Muscle layer of duodenum (tissue), 2 donors: Measurements from ENCODE around the gene ZNF180.
"Not testable (repeated sequence)": the region's sequence is repeated elsewhere in the genome, so short reads cannot be mapped to it uniquely, and the experiment has no call there.

Experiments
- H3K27ac ChIP-seq: one replicate; pipeline ENCODE4 v1.7.0; 2013; ENCODE audit warnings: mild to moderate bottlenecking, low read length
- H3K27me3 ChIP-seq: one replicate; pipeline ENCODE4 v1.7.0; 2013; ENCODE audit warnings: low read depth, mild to moderate bottlenecking, control low read depth, low read length
- H3K36me3 ChIP-seq, 2 donors: one replicate each; pipeline ENCODE4 v1.7.0; 2013; ENCODE audit warnings: low read length in 2 of 2, control low read depth in 1 of 2, mild to moderate bottlenecking in 1 of 2; ENCODE audit not compliant: insufficient read depth in 2 of 2, control insufficient read depth in 1 of 2
- H3K4me1 ChIP-seq, 2 donors: one replicate each; pipeline ENCODE4 v1.7.0; 2013; ENCODE audit warnings: low read length in 2 of 2, mild to moderate bottlenecking in 2 of 2, control low read depth in 1 of 2, moderate library complexity in 1 of 2; ENCODE audit not compliant: insufficient read depth in 2 of 2, control insufficient read depth in 1 of 2
- H3K4me3 ChIP-seq, 2 donors: one replicate each; pipeline ENCODE4 v1.7.0; 2013; ENCODE audit warnings: low read length in 2 of 2, low read depth in 1 of 2, mild to moderate bottlenecking in 1 of 2
- H3K9me3 ChIP-seq, 2 donors: one replicate each; pipeline ENCODE4 v1.7.0; 2013; ENCODE audit warnings: low read length in 2 of 2, control low read depth in 1 of 2, mild to moderate bottlenecking in 1 of 2; ENCODE audit not compliant: control insufficient read depth in 1 of 2
- donor health status: healthy.

ZNF180 gene

DNA sequence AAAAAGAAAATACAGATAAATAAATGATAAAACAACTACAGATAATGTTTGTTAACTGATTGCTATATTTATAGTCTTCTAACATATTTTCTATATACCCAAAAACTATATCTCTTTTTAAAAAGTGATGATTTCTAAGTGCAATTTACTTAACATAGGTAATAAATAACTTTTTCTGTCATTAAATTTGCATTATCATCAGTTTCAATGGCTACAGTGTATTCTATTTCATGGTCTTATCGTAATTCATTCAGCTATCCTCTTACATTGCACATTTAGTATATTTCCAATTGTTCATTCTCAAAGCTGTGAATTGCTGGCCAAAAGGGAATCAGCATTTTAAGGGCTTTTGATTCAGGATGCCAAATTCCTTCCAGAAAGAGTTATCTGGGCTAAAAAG, 3.6 kb downstream of the ZNF180 start:
- H3K36me3 ChIP-seq: peaks cover 41 to 69% of the 10 kb centered on the region in 2 donors
- H3K4me3 ChIP-seq: peak overlapping the region; percentile 18 to 42
- H3K27me3 ChIP-seq: no peaks in the 10 kb centered on the region
- H3K9me3 ChIP-seq: peaks cover 52 to 68% of the 10 kb centered on the region in 2 donors
- H3K4me1 ChIP-seq: peaks cover 5 to 19% of the 10 kb centered on the region in 2 donors
- H3K27ac ChIP-seq: no peak overlapping the region

- Histone ChIP-seq H3K9me3 (peaks cover 90 to 100% of the 10 kb centered on the region in 2 donors), H3K36me3 (peaks cover 45 to 76% of the 10 kb centered on the region in 2 donors), H3K4me3 (peak overlapping the region; percentile 22 to 72), H3K27ac (no peak overlapping the region), H3K4me1 (no peaks in the 10 kb centered on the region), H3K27me3 (no peaks in the 10 kb centered on the region)
Observed at GRCh38 chr19:44476559-44477408, 23.5 kb downstream of the ZNF180 start.

DNA sequence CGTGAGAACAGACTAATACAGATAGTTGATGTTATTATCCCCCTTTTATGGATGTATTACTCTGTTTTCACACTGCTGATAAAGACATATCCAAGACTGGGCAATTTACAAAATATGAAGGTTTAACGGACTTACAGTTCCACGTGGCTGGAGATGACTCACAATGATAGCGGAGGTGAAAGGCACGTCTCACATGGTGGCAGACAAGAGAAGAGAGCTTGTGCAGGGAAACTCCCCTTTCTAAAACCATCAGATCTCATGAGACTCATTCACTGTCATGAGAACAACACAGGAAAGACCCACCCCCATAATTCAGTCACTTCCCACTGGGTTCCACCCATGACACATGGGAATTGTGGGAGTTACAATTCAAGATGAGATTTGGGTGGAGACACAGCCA, 31.6 kb downstream of the ZNF180 start:
- H3K27ac ChIP-seq, H3K4me1 ChIP-seq, H3K27me3 ChIP-seq, H3K36me3 ChIP-seq: not testable (repeated sequence)
- peaks cover 29 to 88% of the 10 kb centered on the region in 2 donors for H3K9me3 ChIP-seq
- peak overlapping the region in 1 of 2 donors; percentile 43 for H3K4me3 ChIP-seq

DNA sequence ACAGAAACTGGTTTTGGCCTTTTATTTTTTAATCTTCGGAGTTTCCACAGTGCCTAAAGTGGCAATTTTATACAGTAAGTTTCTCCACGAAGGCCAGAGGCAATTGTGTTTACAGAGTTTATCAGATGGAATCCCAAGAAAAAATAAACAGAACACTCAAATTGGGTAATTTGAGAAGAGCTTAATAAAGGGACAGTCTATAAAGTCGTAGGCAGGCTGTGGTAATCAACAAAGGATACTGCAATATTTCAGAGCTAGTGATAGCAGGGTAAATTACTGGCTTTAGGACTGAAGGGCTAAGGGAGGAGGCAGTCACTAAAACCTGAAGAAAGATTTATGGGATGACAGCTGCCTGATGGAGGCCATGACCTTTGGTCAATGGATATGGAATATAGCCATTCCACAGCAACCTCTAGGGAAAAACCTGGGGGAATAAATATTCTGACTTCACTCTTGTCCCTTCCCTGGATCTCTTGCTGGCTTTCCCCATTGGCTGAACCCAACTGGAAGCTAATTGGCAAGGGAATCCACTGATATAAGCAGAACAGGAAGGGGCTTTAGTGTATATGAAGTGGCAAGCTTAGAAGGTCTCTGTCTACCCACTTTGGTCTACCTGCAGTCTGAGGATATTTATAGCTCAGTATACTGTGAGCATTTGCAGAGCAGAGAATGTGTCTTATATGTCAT, 37.6 kb downstream of the ZNF180 start:
- not testable (repeated sequence) for H3K27ac ChIP-seq
- peaks cover 6 to 57% of the 10 kb centered on the region in 2 donors for H3K9me3 ChIP-seq

DNA sequence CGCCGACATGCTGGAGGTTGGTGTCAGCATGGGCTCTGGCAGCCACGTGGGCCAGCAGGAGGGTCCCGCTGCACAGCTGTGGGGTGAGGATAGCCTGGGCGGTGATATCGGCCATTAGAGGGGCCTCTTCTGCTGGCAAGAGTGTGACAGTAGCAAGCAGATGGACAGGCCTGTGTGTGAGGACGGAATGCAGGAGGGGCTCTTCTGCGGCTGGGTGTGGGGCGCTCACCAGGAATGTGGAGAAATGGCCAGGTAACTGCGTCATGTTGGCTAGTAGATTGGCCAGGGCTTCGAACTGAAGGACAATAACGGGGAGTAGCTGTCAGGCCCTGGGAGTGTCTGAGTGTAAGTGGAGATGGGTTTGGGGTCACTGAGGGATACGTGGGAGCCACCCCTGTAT, 44.3 kb downstream of the ZNF180 start:
- not testable (repeated sequence) for H3K36me3 ChIP-seq, H3K4me1 ChIP-seq, H3K27ac ChIP-seq, H3K27me3 ChIP-seq, H3K4me3 ChIP-seq
- H3K9me3 ChIP-seq: peaks cover 0 to 56% of the 10 kb centered on the region in 2 donors

More for the DNA sequence above, 37.6 kb downstream of the ZNF180 start:
- not testable (repeated sequence) for H3K36me3 ChIP-seq, H3K4me1 ChIP-seq, H3K27me3 ChIP-seq
- peak overlapping the region in 1 of 2 donors; percentile 42 for H3K4me3 ChIP-seq

GRCh38 chr19:44455100-44455499, 45.2 kb downstream of the ZNF180 start:
- no peak overlapping the region for H3K27ac ChIP-seq
- no peaks in the 10 kb centered on the region for H3K27me3 ChIP-seq
- no peak overlapping the region for H3K4me3 ChIP-seq
- H3K9me3 ChIP-seq: peaks cover 0 to 56% of the 10 kb centered on the region in 2 donors
- H3K4me1 ChIP-seq: no peaks in the 10 kb centered on the region
- H3K36me3 ChIP-seq: no peaks in the 10 kb centered on the region

DNA sequence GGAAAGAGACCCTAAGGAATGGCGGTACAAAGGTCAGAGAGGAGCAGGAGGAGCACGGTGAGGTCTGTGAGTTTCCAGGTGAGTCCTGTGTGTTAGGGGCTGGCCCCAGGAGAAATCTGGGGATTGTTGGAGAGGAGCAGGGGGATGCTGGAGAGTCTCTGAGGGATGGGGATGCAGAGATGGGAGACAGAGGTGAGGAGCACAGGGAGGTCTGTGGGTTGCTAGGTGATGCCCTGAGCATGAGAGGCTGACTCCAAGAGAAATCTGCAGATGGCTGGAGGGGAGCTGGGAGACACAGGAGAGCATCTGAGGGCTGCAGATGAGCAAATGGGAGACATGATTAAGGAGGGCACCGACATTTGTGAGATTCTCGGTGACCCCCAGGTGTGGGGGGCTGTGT, 48.0 kb downstream of the ZNF180 start:
- Histone ChIP-seq H3K4me3 (peak overlapping the region in 1 of 2 donors; percentile 36), H3K9me3 (peaks cover 10 to 53% of the 10 kb centered on the region in 2 donors), H3K36me3 (no peaks in the 10 kb centered on the region), H3K4me1 (no peaks in the 10 kb centered on the region), H3K27ac (no peak overlapping the region), H3K27me3 (no peaks in the 10 kb centered on the region)

GRCh38 chr19:44451687-44452086, 48.6 kb downstream of the ZNF180 start:
- peaks cover 0 to 2% of the 10 kb centered on the region in 2 donors for H3K36me3 ChIP-seq
- no peak overlapping the region for H3K27ac ChIP-seq
- H3K4me3 ChIP-seq: peak overlapping the region in 1 of 2 donors; percentile 36
- H3K9me3 ChIP-seq: peaks cover 15 to 49% of the 10 kb centered on the region in 2 donors
- H3K4me1 ChIP-seq: no peaks in the 10 kb centered on the region
- no peaks in the 10 kb centered on the region for H3K27me3 ChIP-seq

- H3K4me3 ChIP-seq: peak within 1 kb of the TSS; percentile 72 to 81
- no peak within 1 kb of the TSS for H3K27ac ChIP-seq
- H3K36me3 ChIP-seq: peaks cover 0 to 37% of the 10 kb centered on the region in 2 donors
- H3K9me3 ChIP-seq: peaks cover 33 to 62% of the 10 kb centered on the region in 2 donors
- no peaks in the 10 kb centered on the region for H3K4me1 ChIP-seq
- no peaks in the 10 kb centered on the region for H3K27me3 ChIP-seq
Observed at GRCh38 chr19:44447916-44448674, 52.2 kb downstream of the ZNF180 start, which contains the start of gene ZNF229. Gene ZNF229, minus strand, starts transcription at chr19:44448472. Its CDS starts 5,625 bp downstream, at chr19:44442847.

- no peak overlapping the region for H3K27ac ChIP-seq
- H3K9me3 ChIP-seq: peaks cover 3 to 77% of the 10 kb centered on the region in 2 donors
- peaks cover 0 to 93% of the 10 kb centered on the region in 2 donors for H3K36me3 ChIP-seq
Observed at GRCh38 chr19:44438441-44438840, 61.9 kb downstream of the ZNF180 start.

DNA sequence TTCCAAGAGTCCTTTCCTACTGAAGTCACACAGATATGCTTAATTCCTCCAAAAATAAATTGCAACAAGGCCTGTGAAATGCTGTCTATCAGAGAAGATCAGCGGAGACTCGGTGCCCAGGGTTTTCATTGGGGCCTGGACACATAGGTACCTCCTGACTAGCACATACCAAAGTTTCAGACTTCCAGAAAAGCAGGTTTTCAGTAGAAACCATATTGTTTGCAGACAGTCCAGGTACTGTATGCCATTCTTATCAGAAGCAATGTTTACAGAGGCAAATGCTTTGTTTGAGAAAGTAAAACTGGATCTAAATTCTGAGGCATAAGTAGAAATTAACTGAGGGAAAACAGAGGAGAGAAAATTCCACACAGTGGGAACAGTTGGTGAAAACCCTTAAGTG, 64.9 kb downstream of the ZNF180 start:
- H3K4me3 ChIP-seq: peak overlapping the region in 1 of 2 donors; percentile 11
- no peaks in the 10 kb centered on the region for H3K27me3 ChIP-seq
- H3K27ac ChIP-seq: no peak overlapping the region
- peaks cover 13 to 90% of the 10 kb centered on the region in 2 donors for H3K36me3 ChIP-seq
- H3K9me3 ChIP-seq: peaks cover 20 to 79% of the 10 kb centered on the region in 2 donors
- H3K4me1 ChIP-seq: no peaks in the 10 kb centered on the region

More at GRCh38 chr19:44438441-44438840, 61.9 kb downstream of the ZNF180 start:
- H3K4me3 ChIP-seq: peak overlapping the region in 1 of 2 donors; percentile 26
- no peaks in the 10 kb centered on the region for H3K27me3 ChIP-seq
- H3K4me1 ChIP-seq: no peaks in the 10 kb centered on the region
